GM19397 (cell line): Measurements from ENCODE around the gene NR5A1.

Experiments used
- ATAC-seq: cut with Tn5 transposase; IDR thresholded peaks from one replicate; pipeline ENCODE4 v1.9.1; 2021; ENCODE audit warnings: mild to moderate bottlenecking, moderate library complexity; ENCODE audit not compliant: unreplicated experiment

Gene NR5A1

GRCh38 chr9:124444166-124444565, 63.0 kb downstream of the NR5A1 start:
- no peak for ATAC-seq

GRCh38 chr9:124443625-124444024, 63.6 kb downstream of the NR5A1 start:
- ATAC-seq: no peak

- no peak for ATAC-seq
Observed at GRCh38 chr9:124442826-124443225, 64.4 kb downstream of the NR5A1 start.

GRCh38 chr9:124442379-124442778, 64.8 kb downstream of the NR5A1 start:
- ATAC-seq: no peak

- no peak for ATAC-seq
Observed at GRCh38 chr9:124441291-124441690, 65.9 kb downstream of the NR5A1 start.

GRCh38 chr9:124440786-124441185, 66.4 kb downstream of the NR5A1 start:
- ATAC-seq: no peak

GRCh38 chr9:124439686-124440243, 67.4 kb downstream of the NR5A1 start:
- ATAC-seq: no peak

GRCh38 chr9:124439086-124439485, 68.1 kb downstream of the NR5A1 start:
- no peak for ATAC-seq

- ATAC-seq: no peak
Observed at GRCh38 chr9:124438091-124438490, 69.1 kb downstream of the NR5A1 start.

- no peak for ATAC-seq
Observed at GRCh38 chr9:124437086-124437485, 70.1 kb downstream of the NR5A1 start.

- no peak for ATAC-seq
Observed at GRCh38 chr9:124436320-124436719, 70.9 kb downstream of the NR5A1 start.
